Heart left ventricle (tissue), 16 donors: ENCODE measurements around the gene PDCD1. TPM values are rescaled to one million over a fixed set of nuclear protein-coding genes. Genes with fewer than 3 reads are reported as not detected.
"Not testable (repeated sequence)": the region's sequence is repeated elsewhere in the genome, so short reads cannot be mapped to it uniquely, and the experiment has no call there.

ENCODE experiments used
- ATAC-seq, 4 donors: fragments of 200-7000 bp; cut with Tn5 transposase; one replicate each; pipeline ENCODE4 v1.9.1; 2020 to 2022; ENCODE audit warnings: moderate library complexity in 4 of 4, mild to moderate bottlenecking in 3 of 4, moderate number of reproducible peaks in 1 of 4
- DNase-seq, 5 donors: peaks; one replicate each; pipeline ENCODE4 v3.0.0-alpha.2; 2020
- H3K27ac ChIP-seq, 12 donors: fragments of 200-600 bp; sonication (generic) in 4 of 12; one replicate each; pipeline versions ENCODE4 v1.5.0 to v1.8.0; 2016 to 2022; ENCODE audit warnings: mild to moderate bottlenecking in 2 of 12
- H3K27me3 ChIP-seq, 9 donors: fragments of 200-600 bp; sonication (generic) in 2 of 9; one replicate each; pipeline versions ENCODE4 v1.5.1 to v1.8.0; 2016 to 2022; ENCODE audit warnings: mild to moderate bottlenecking in 3 of 9
- H3K36me3 ChIP-seq, 9 donors: fragments of 200-600 bp; sonication (generic) in 2 of 9; one replicate each; pipeline versions ENCODE4 v1.5.0 to v1.8.0; 2018 to 2022; ENCODE audit warnings: mild to moderate bottlenecking in 2 of 9
- H3K4me1 ChIP-seq, 12 donors: fragments of 200-600 bp; sonication (generic) in 4 of 12; one replicate each; pipeline versions ENCODE4 v1.5.0 to v1.8.0; 2016 to 2022; ENCODE audit warnings: mild to moderate bottlenecking in 3 of 12
- H3K4me3 ChIP-seq, 12 donors: fragments of 200-600 bp; sonication (generic) in 4 of 12; one replicate each; pipeline versions ENCODE4 v1.5.0 to v1.8.0; 2017 to 2022; ENCODE audit warnings: mild to moderate bottlenecking in 9 of 12, moderate library complexity in 4 of 12
- H3K9me3 ChIP-seq, 12 donors: fragments of 200-600 bp; sonication (generic) in 4 of 12; one replicate each; pipeline versions ENCODE4 v1.5.0 to v1.8.0; 2016 to 2022; ENCODE audit warnings: mild to moderate bottlenecking in 1 of 12
- CTCF ChIP-seq, 12 donors: fragments of 200-600 bp; sonication (generic) in 4 of 12; IDR thresholded peaks; one replicate each; pipeline versions ENCODE4 v1.5.0 to v1.8.0; 2018 to 2022; ENCODE audit warnings: antibody characterized with exemption in 12 of 12, mild to moderate bottlenecking in 5 of 12
- POLR2A ChIP-seq, 2 donors: fragments of 450-650 bp; IDR thresholded peaks; one replicate each; pipeline ENCODE4 v1.6.1; 2017; ENCODE audit warnings: antibody characterized with exemption in 2 of 2, mild to moderate bottlenecking in 2 of 2, moderate library complexity in 2 of 2
- WGBS, 4 donors: extraction: QIAGEN DNeasy Blood & Tissue Kit in 2 of 4; methylation state at CpG; one replicate each; pipeline versions ENCODE4 v1.1.5 to v1.1.7; 2013 to 2018; 5-methylcytosine and 5-hydroxymethylcytosine counted together
- intact Hi-C, 10 donors: fragments of 100-400 bp; cut with DNase I; formaldehyde crosslinking; loops; one replicate each; pipeline versions ENCODE4 v1.11.1 to v1.14.2; 2022
- polyA plus RNA-seq, 2 donors: library from polyadenylated mRNA; stranded (reverse); fragments of 200-250 nt; gene quantifications; one replicate each; pipeline ENCODE4 v1.2.3, GENCODE V29; 2013
- total RNA-seq, 9 donors: library from RNA; depleted of rRNA in 2 of 9; stranded (reverse); fragments of >200 nt in 2 of 9; fragmentation: NEBNext Ultra II Directional in 3 of 9; extraction: Animal tissue kit (Norgen Biotek cat#: 25700) in 3 of 9; gene quantifications; one replicate each; pipeline versions ENCODE4 v1.1.0 to v1.2.4, GENCODE V29; 2016 to 2023
- donor health status: ischemic (EF 13 %, LVEDD 7.1; RV severe dilation, severe dysfunction).
- donor health status: healthy with polysubstance abuse.
- donor health status: DM: no; HTN: yes; CAD: no.
- donor health status: DM: no; HTN: no; CAD: no.
- donor health status: ischemic (EF 25% LVEDD 6.9; RV normal size, moderate dysfunction).
- donor health status: ischemic (EF 25% LVEDD 5.7; RV mildly dilated, moderate dysfunction).
- donor health status: healthy.
- donor health status: DM: yes; HTN: yes; CAD: no.
- donor health status: ischemic (EF 35%, LVEDD 5.7; RV mildly dilated, moderate dysfunction).
- donor health status: nonischemic (EF 11% LVEDD 7.7; RV severe dilation, severe dysfunction).
- donor health status: DM: yes; HTN: yes; CAD: no.
- donor health status: PGD.
- donor health status: ischemic (EF 29% LVEDD 5.4; RV normal size, mild dysfunction).
- donor health status: nonischemic (EF 23%, LVEDD 6.1; RV moderate dilation, normal function).

PDCD1 gene
- total and polyA plus RNA-seq, 11 donors, result 0.27 to 7.6 (median 1.4) TPM

- no peak overlapping the region for H3K27ac ChIP-seq
- H3K9me3 ChIP-seq, result no peaks in the 10 kb centered on the region
- intact Hi-C loops, result no loop called here
- DNase-seq (no peak), ATAC-seq (no peak)
- peaks cover 0 to 2% (median 0%) of the 10 kb centered on the region in 9 donors for H3K27me3 ChIP-seq
- WGBS, 4 donors, result 52 to 64% (median 60%) methylated on average over 13 of the region's 13 CpGs
- no peak overlapping the region for H3K4me3 ChIP-seq
- no peaks in the 10 kb centered on the region for H3K36me3 ChIP-seq
- H3K4me1 ChIP-seq, result peaks cover 0 to 4% (median 0%) of the 10 kb centered on the region in 12 donors
- no peak for TF ChIP-seq POLR2A (IDR thresholded peaks at IDR 0.05)
- no peak for TF ChIP-seq CTCF (IDR thresholded peaks at IDR 0.05)
These were observed 21.3 kb downstream of the PDCD1 start for GRCh38 chr2:241837197-241837965.

GRCh38 chr2:241836292-241836691, 22.4 kb downstream of the PDCD1 start:
- DNase-seq (no peak), ATAC-seq (no peak)
- Histone ChIP-seq H3K36me3 (no peaks in the 10 kb centered on the region), H3K9me3 (no peaks in the 10 kb centered on the region), H3K27me3 (peaks cover 0 to 6% (median 0%) of the 10 kb centered on the region in 9 donors), H3K4me3 (no peak overlapping the region), H3K27ac (no peak overlapping the region), H3K4me1 (peaks cover 0 to 4% (median 0%) of the 10 kb centered on the region in 12 donors)
- 65 to 73% (median 70%) methylated on average over 6 of the region's 6 CpGs for WGBS, 4 donors
- intact Hi-C loops, result no loop called here
- TF ChIP-seq POLR2A (IDR thresholded peaks at IDR 0.05) (no peak), CTCF (IDR thresholded peaks at IDR 0.05) (peak in 1 of 12 donors; percentile 5)

- WGBS, 4 donors, result 79 to 95% (median 85%) methylated on average over 4 of the region's 4 CpGs
- no peaks in the 10 kb centered on the region for H3K36me3 ChIP-seq
- TF ChIP-seq CTCF (IDR thresholded peaks at IDR 0.05) (no peak), POLR2A (IDR thresholded peaks at IDR 0.05) (no peak)
- no peak overlapping the region for H3K4me3 ChIP-seq
- H3K4me1 ChIP-seq, result no peaks in the 10 kb centered on the region
- no peak overlapping the region for H3K27ac ChIP-seq
- no peak for DNase-seq
- peaks cover 0 to 6% (median 0%) of the 10 kb centered on the region in 9 donors for H3K27me3 ChIP-seq
- no peaks in the 10 kb centered on the region for H3K9me3 ChIP-seq
- no peak for ATAC-seq
- intact Hi-C loops, result no loop called here
These were observed 23.1 kb downstream of the PDCD1 start for GRCh38 chr2:241835611-241836010.

GRCh38 chr2:241834527-241835210, 24.0 kb downstream of the PDCD1 start:
- WGBS, 4 donors, result 88 to 91% (median 90%) methylated on average over 10 of the region's 10 CpGs
- H3K9me3 ChIP-seq, result no peaks in the 10 kb centered on the region
- intact Hi-C loops, result no loop called here
- H3K4me1 ChIP-seq, result no peaks in the 10 kb centered on the region
- TF ChIP-seq CTCF (IDR thresholded peaks at IDR 0.05) (no peak), POLR2A (IDR thresholded peaks at IDR 0.05) (no peak)
- no peak overlapping the region for H3K27ac ChIP-seq
- DNase-seq, result no peak
- H3K4me3 ChIP-seq, result no peak overlapping the region
- no peaks in the 10 kb centered on the region for H3K36me3 ChIP-seq
- peaks cover 0 to 6% (median 0%) of the 10 kb centered on the region in 9 donors for H3K27me3 ChIP-seq
- no peak for ATAC-seq

- intact Hi-C loops, result not testable (repeated sequence)
These were observed 24.8 kb downstream of the PDCD1 start for GRCh38 chr2:241833756-241834526.

More at GRCh38 chr2:241833756-241834526, 24.8 kb downstream of the PDCD1 start:
- ATAC-seq, result peak in 1 of 4 donors; percentile 37
- not testable (repeated sequence) for H3K36me3 ChIP-seq, H3K4me1 ChIP-seq, H3K4me3 ChIP-seq, H3K27ac ChIP-seq, H3K9me3 ChIP-seq, H3K27me3 ChIP-seq
- WGBS, 4 donors, result 81 to 86% (median 84%) methylated on average over 21 to 28 of the region's 28 CpGs
- peak in 2 of 5 donors; percentile 19 to 36 for DNase-seq
